H4 (cell line): ENCODE results near the gene ARRB1. TPM values are rescaled to one million over a fixed set of nuclear protein-coding genes. Genes with fewer than 3 reads are reported as not detected.
A peak's percentile ranks its signal among the peaks of the same experiment; 100 is the strongest.

ENCODE experiments used
- DNase-seq: peaks from one replicate; pipeline ENCODE4 v3.0.0-alpha.2; 2015; ENCODE audit warnings: low spot score
- total RNA-seq: library from RNA; depleted of rRNA; stranded (reverse); fragments of >200 nt; shearing (Covaris generic); gene quantifications from 2 replicates; pipeline ENCODE4 v1.2.3, GENCODE V29; 2014

ARRB1 gene
- total RNA-seq, 1 experiment from 2014 or later, result 9.3 TPM

- DNase-seq, result no peak
Measured at GRCh38 chr11:75301601-75302345, 49.7 kb downstream of the ARRB1 start.

GRCh38 chr11:75301131-75301530 lies 50.3 kb downstream of the ARRB1 start:
- DNase-seq, result no peak

GRCh38 chr11:75298976-75299260 lies 52.5 kb downstream of the ARRB1 start:
- DNase-seq, result no peak

GRCh38 chr11:75298191-75298975 lies 53.1 kb downstream of the ARRB1 start:
- DNase-seq, result no peak

GRCh38 chr11:75293903-75294302 lies 57.6 kb downstream of the ARRB1 start:
- no peak for DNase-seq

- no peak for DNase-seq
Measured at GRCh38 chr11:75292943-75293342, 58.5 kb downstream of the ARRB1 start.

- DNase-seq, result no peak
Measured at GRCh38 chr11:75291741-75292140, 59.7 kb downstream of the ARRB1 start.

GRCh38 chr11:75289919-75290318 lies 61.5 kb downstream of the ARRB1 start:
- no peak for DNase-seq

- no peak for DNase-seq
Measured at GRCh38 chr11:75289511-75289760, 62.0 kb downstream of the ARRB1 start.

- DNase-seq, result no peak
Measured at GRCh38 chr11:75287579-75287978, 63.9 kb downstream of the ARRB1 start.

GRCh38 chr11:75286826-75287465 lies 64.5 kb downstream of the ARRB1 start:
- DNase-seq, result no peak

GRCh38 chr11:75285776-75286360 lies 65.6 kb downstream of the ARRB1 start:
- no peak for DNase-seq

- no peak for DNase-seq
Measured at GRCh38 chr11:75283391-75283931, 68.0 kb downstream of the ARRB1 start.

GRCh38 chr11:75281469-75282095 lies 69.9 kb downstream of the ARRB1 start:
- no peak for DNase-seq

GRCh38 chr11:75280770-75281468 lies 70.5 kb downstream of the ARRB1 start:
- DNase-seq, result no peak

GRCh38 chr11:75280227-75280701 lies 71.2 kb downstream of the ARRB1 start:
- DNase-seq, result peak; percentile 62

GRCh38 chr11:75279273-75279672 lies 72.2 kb downstream of the ARRB1 start:
- DNase-seq, result no peak

- DNase-seq, result no peak
Measured at GRCh38 chr11:75277991-75278790, 73.3 kb downstream of the ARRB1 start.

- DNase-seq, result no peak
Measured at GRCh38 chr11:75277211-75277805, 74.2 kb downstream of the ARRB1 start.

- DNase-seq, result no peak
Measured at GRCh38 chr11:75276686-75277085, 74.8 kb downstream of the ARRB1 start.
